Measurements from ENCODE around the gene ARHGEF33.

Gene ARHGEF33

GRCh38 chr2:38945372-38945771 lies 55.7 kb downstream of the ARHGEF33 start:
- TF ChIP-seq CTCF (IDR thresholded peaks at IDR 0.05; ENCODE audit: low read depth, low read length), result no peak
- no peak for DNase-seq (ENCODE audit: extremely low read depth, low read depth)

DNA sequence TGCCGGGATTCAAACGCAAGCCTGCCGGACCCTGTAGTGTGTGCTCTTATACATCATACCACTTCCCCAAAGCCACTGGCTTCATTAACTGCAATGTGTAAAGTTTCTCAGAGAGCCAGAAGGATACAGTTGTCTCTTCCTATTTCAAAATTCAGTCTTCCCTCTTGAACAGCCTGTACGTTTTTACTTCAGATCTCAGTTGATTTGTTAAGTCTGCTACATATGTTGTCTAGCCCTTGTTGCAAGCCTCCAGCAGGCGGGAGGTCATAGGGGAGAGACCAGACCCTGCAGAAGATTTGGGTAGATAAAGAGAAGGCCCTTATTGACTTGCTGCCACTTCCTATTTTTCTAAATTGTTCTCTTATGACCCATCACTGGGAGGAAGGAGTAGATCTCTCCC lies 56.2 kb downstream of the ARHGEF33 start:
- DNase-seq (ENCODE audit: extremely low read depth, low read depth), result no peak
- no peak for TF ChIP-seq CTCF (IDR thresholded peaks at IDR 0.05; ENCODE audit: low read depth, low read length)

- TF ChIP-seq CTCF (IDR thresholded peaks at IDR 0.05; ENCODE audit: low read depth, low read length), result peak; percentile 67
These were observed 57.9 kb downstream of the ARHGEF33 start for GRCh38 chr2:38947241-38948239.

DNA sequence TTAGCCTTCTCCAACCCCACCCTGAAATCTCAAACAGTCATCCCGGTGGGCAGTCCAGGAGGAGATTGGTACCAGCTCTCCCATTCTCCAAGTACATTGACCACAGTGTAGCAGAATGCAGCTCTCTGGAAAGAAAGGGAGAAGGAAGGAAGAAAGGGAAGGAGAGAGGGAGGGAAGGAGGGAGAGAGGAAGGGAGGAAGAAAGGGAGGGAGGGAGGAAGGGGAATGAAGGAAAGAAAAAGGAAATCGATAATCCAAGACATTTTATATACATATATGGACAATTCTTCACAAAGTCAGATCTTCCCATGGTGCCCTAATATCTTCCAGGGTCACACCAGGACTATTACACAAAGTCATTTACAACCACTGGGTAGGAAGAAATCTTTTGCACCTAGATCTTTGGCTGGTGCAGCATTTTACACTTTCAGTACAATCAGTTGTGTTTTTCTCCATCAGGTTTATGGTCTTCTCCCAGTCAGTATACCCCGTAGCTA lies 58.8 kb downstream of the ARHGEF33 start:
- no peak for TF ChIP-seq CTCF (IDR thresholded peaks at IDR 0.05; ENCODE audit: low read depth, low read length)
- DNase-seq (ENCODE audit: extremely low read depth, low read depth), result no peak

More at GRCh38 chr2:38947241-38948239, 57.9 kb downstream of the ARHGEF33 start:
- DNase-seq (ENCODE audit: extremely low read depth, low read depth), result peak; percentile 29

GRCh38 chr2:38948995-38949394 lies 59.3 kb downstream of the ARHGEF33 start:
- DNase-seq (ENCODE audit: extremely low read depth, low read depth), result no peak
- no peak for TF ChIP-seq CTCF (IDR thresholded peaks at IDR 0.05; ENCODE audit: low read depth, low read length)

DNA sequence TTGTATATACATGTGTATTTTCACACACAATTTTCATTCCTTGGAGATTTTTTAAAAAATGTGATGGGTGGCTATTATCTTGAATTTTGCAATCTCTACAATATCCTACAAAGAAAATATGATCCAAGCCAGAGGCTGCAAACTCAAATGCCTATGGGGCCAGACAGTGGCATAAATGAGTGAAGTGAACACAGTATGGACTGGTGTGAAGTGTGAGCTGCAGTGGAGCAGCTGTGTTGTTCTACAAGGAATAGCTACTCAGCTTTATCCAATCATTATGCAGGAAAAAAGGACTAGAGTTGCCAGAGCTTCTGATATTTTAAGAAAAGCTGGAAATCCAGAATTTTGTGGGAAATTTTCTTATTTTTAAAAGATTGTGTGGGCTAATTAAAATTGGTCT lies 62.1 kb downstream of the ARHGEF33 start:
- DNase-seq (ENCODE audit: extremely low read depth, low read depth), result no peak
- no peak for TF ChIP-seq CTCF (IDR thresholded peaks at IDR 0.05; ENCODE audit: low read depth, low read length)

- no peak for DNase-seq (ENCODE audit: extremely low read depth, low read depth)
- TF ChIP-seq CTCF (IDR thresholded peaks at IDR 0.05; ENCODE audit: low read depth, low read length), result no peak
These were observed 68.3 kb downstream of the ARHGEF33 start for GRCh38 chr2:38957972-38958371.
